Omental fat pad (tissue), 4 donors: Measurements from ENCODE around the gene KCNQ1. TPM values are rescaled to one million over a fixed set of nuclear protein-coding genes. Genes with fewer than 3 reads are reported as not detected.

Source experiments
- ATAC-seq: fragments of 150-250 bp; one replicate; pipeline ENCODE4 v1.9.1; 2016; ENCODE audit warnings: mild to moderate bottlenecking, moderate library complexity; ENCODE audit not compliant: low FRiP score
- DNase-seq: peaks from one replicate; pipeline ENCODE4 v3.0.0-alpha.2; 2019; ENCODE audit warnings: low spot score
- total RNA-seq, 4 donors: library from RNA; depleted of rRNA; stranded (reverse); fragments of >200 nt; gene quantifications; one replicate each; pipeline ENCODE4 v1.1.0, GENCODE V29; 2016
- TF ChIP-seq, protein P1 (sequence below), 3 donors: fragments of 450-650 bp; IDR thresholded peaks; one replicate each; pipeline ENCODE4 v1.5.1; 2016 to 2017; ENCODE audit warnings: antibody characterized with exemption in 3 of 3, mild to moderate bottlenecking in 3 of 3, moderate library complexity in 2 of 3

Gene KCNQ1
- total RNA-seq, 4 donors from 2014 or later: 4.5 to 5.9 (median 5.2) TPM

- TF ChIP-seq, protein P1, sequence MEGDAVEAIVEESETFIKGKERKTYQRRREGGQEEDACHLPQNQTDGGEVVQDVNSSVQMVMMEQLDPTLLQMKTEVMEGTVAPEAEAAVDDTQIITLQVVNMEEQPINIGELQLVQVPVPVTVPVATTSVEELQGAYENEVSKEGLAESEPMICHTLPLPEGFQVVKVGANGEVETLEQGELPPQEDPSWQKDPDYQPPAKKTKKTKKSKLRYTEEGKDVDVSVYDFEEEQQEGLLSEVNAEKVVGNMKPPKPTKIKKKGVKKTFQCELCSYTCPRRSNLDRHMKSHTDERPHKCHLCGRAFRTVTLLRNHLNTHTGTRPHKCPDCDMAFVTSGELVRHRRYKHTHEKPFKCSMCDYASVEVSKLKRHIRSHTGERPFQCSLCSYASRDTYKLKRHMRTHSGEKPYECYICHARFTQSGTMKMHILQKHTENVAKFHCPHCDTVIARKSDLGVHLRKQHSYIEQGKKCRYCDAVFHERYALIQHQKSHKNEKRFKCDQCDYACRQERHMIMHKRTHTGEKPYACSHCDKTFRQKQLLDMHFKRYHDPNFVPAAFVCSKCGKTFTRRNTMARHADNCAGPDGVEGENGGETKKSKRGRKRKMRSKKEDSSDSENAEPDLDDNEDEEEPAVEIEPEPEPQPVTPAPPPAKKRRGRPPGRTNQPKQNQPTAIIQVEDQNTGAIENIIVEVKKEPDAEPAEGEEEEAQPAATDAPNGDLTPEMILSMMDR (IDR thresholded peaks at IDR 0.05): no peak
- no peak for ATAC-seq
- peak; percentile 20 for DNase-seq
Observed at GRCh38 chr11:2523821-2524391, 79.1 kb downstream of the KCNQ1 start.

GRCh38 chr11:2524446-2525165 lies 79.8 kb downstream of the KCNQ1 start:
- TF ChIP-seq, protein P1 (IDR thresholded peaks at IDR 0.05): no peak
- no peak for DNase-seq
- ATAC-seq: no peak

DNA sequence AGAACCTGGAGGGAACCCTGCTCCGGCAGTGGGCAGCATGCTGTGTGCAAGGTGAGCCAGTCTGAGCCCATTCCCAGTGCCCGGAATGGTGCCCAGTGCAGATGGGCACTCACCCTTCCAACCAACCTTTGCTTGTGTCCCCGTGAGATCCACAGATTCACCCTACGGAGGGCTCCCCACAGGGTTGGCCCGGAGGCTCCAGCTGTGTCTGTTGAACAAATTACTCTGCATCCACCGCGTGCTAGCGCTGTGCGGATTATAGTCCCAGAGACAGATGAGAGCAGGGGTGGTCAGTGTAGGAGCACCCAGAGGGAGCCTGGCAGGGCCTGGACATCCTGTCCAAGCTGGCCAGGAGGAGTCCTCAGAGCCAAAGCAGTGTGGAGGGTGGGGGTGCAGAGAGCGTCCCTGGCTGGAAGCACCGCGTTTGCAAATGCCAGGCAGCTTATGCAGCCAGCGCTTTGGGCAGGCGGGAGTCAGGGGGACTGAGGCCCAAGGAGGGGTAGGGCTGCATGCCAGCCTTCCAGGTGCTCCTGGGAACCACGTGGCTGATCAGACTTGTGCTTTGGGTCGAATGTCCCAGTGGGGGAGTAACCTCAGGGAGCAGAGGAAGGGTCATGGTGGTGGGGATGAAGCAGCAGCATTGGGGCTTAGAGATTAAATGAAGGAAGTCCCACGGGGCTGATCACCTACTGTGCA lies 80.5 kb downstream of the KCNQ1 start:
- DNase-seq (peak; percentile 11), ATAC-seq (no peak)
- TF ChIP-seq, protein P1 (IDR thresholded peaks at IDR 0.05): no peak

- TF ChIP-seq, protein P1 (IDR thresholded peaks at IDR 0.05): no peak
- DNase-seq (peak; percentile 7), ATAC-seq (no peak)
Observed at GRCh38 chr11:2525941-2526807, 81.4 kb downstream of the KCNQ1 start.

DNA sequence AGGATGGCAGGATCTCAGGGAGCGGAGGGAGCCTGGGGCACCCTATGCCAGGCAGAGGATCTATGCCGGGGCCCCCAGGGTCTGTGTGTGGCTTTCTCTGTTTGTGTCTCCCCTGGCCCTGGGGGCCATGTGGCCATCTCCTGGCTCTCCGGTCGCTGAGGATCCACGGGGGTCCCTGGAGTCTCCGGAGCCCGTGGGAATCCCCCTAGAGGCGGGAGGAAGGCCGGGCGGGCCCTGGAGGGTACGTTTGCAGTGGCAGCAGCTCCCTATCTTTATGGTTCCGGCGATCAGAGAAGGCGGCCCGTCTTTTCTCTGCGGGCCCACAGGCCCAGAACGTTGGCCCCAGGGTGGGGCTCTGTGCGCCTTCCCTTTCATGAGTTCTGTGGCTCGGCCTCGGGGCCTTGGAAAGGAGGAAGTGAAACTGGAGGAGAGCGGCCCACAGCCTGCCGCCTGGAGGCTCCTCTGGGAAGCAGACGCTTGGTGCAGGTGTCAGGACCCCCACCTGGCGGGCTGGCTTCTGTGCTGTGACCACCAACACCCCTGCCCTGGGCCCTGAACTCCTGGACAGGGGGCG lies 82.1 kb downstream of the KCNQ1 start:
- peak; percentile 22 for DNase-seq
- TF ChIP-seq, protein P1 (IDR thresholded peaks at IDR 0.05): no peak
- no peak for ATAC-seq

DNA sequence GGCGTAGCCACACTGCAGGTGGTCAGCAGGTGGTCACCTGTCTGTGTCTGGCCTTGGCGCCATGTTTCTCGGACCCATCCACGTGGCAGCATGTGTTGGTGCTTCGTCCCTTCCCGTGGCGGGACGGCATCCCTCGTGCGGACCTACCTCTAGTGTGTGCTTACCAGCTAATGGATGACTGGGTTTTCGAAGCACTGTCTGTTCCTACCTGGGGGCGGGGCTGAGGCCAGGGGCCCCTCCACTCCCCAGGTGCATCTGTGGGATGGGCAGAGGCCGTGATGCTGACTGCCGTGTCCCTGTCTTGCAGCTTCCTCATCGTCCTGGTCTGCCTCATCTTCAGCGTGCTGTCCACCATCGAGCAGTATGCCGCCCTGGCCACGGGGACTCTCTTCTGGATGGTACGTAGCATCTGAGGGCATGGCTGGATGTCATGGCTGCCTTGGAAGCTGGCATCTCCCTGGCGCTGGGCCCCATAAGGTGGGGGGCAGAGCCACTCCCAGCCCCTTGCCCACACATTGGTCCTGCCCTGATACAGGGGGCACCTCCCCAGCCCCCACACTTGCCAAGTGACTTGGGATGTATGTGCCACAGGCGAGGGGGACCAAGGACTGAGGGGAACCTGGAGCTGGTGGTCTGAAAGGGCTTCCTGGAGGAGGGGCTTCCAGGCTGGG lies 82.9 kb downstream of the KCNQ1 start:
- no peak for DNase-seq
- no peak for ATAC-seq
- TF ChIP-seq, protein P1 (IDR thresholded peaks at IDR 0.05): no peak
